Diencephalon (tissue), 1 donor: Measurements from ENCODE around the gene ADIPOR1. TPM values are rescaled to one million over a fixed set of nuclear protein-coding genes. Genes with fewer than 3 reads are reported as not detected.

ENCODE experiments used
- small RNA-seq: library from RNA; depleted of rRNA; stranded (forward); fragments of <200 nt; gene quantifications from one replicate; pipeline ENCODE3, GENCODE V24; 2014
- total RNA-seq: library from RNA; depleted of rRNA; stranded (reverse); fragments of >200 nt; gene quantifications from one replicate; pipeline ENCODE4 v1.2.3, GENCODE V29; 2014

Gene ADIPOR1
- 71.0 TPM for total RNA-seq

GRCh38 chr1:202957733-202958543 lies at the start of gene ADIPOR1:
Gene ADIPOR1 (minus strand): TSS chr1:202958312. CDS start chr1:202951070, 7,242 bp downstream.

GRCh38 chr1:203006948-203007871 lies 49.1 kb upstream of the ADIPOR1 start, which contains the start of gene TMEM183A:
Gene TMEM183A (plus strand): TSS chr1:203007374. CDS start chr1:203007466, 92 bp downstream.

GRCh38 chr1:202926581-202927491 lies 31.3 kb downstream of the ADIPOR1 start, which contains the start of gene KLHL12:
Gene KLHL12 (minus strand): TSS chr1:202927234. CDS start chr1:202925162, 2,072 bp downstream.

Small RNA genes within 50 kb of the gene (small RNA-seq; reads per million reads assigned to genes)
- not detected for gene RF00019

Other genes with a start within 250 kb of the ADIPOR1 start
- 4.6 TPM for gene SYT2, start 247.9 kb downstream of the ADIPOR1 start, total RNA-seq
- gene KDM5B, start 149.9 kb downstream of the ADIPOR1 start, total RNA-seq: 125 TPM
- gene PCAT6, start 147.4 kb downstream of the ADIPOR1 start, total RNA-seq: not detected
- gene RABIF, start 69.2 kb downstream of the ADIPOR1 start, total RNA-seq: 19.8 TPM
- 49.1 TPM for gene KLHL12, start 31.1 kb downstream of the ADIPOR1 start, total RNA-seq
- 30.9 TPM for gene CYB5R1, start 8.9 kb upstream of the ADIPOR1 start, total RNA-seq
- 132 TPM for gene TMEM183A, start 49.1 kb upstream of the ADIPOR1 start, total RNA-seq
- 32.8 TPM for gene PPFIA4, start 68.2 kb upstream of the ADIPOR1 start, total RNA-seq
- not detected for gene MYOG, start 127.7 kb upstream of the ADIPOR1 start, total RNA-seq
- gene ADORA1, start 169.4 kb upstream of the ADIPOR1 start, total RNA-seq: 29.8 TPM
- gene MYBPH, start 217.5 kb upstream of the ADIPOR1 start, total RNA-seq: not detected
- gene CHI3L1, start 228.4 kb upstream of the ADIPOR1 start, total RNA-seq: 1.2 TPM